GM23338 (cell line): ENCODE measurements around the gene OR10Z1. TPM values are rescaled to one million over a fixed set of nuclear protein-coding genes. Genes with fewer than 3 reads are reported as not detected.

Source experiments
- ATAC-seq: fragments of 200-7000 bp; cut with Tn5 transposase; 3 replicates; pipeline ENCODE4 v1.9.1; 2020
- DNase-seq: peaks from one replicate; pipeline ENCODE4 v3.0.0-alpha.2; 2015; ENCODE audit warnings: low spot score
- H2AFZ ChIP-seq: fragments of 200-600 bp; sonication (generic); 2 replicates; pipeline ENCODE4 v1.8.0; 2016; ENCODE audit warnings: antibody characterized with exemption, mild to moderate bottlenecking, moderate library complexity
- H3F3A ChIP-seq: fragments of 200-600 bp; sonication (generic); replicated peaks from 2 replicates; pipeline ENCODE4 v1.8.0; 2017; ENCODE audit warnings: antibody characterized with exemption, mixed run types, low read depth
- H3K27ac ChIP-seq: fragments of 200-600 bp; sonication (generic); 2 replicates; pipeline ENCODE4 v1.6.1; 2016; ENCODE audit warnings: low read depth
- H3K27me3 ChIP-seq: fragments of 200-600 bp; sonication (generic); 2 replicates; pipeline ENCODE4 v1.8.0; 2016; ENCODE audit warnings: mild to moderate bottlenecking, mixed run types, moderate library complexity; ENCODE audit not compliant: insufficient read depth
- H3K36me3 ChIP-seq: fragments of 200-600 bp; sonication (generic); 2 replicates; pipeline ENCODE4 v1.8.0; 2016; ENCODE audit warnings: mild to moderate bottlenecking; ENCODE audit not compliant: insufficient read depth
- H3K4me1 ChIP-seq: fragments of 200-600 bp; sonication (generic); 2 replicates; pipeline ENCODE4 v1.8.0; 2016; ENCODE audit warnings: mild to moderate bottlenecking, moderate library complexity; ENCODE audit not compliant: insufficient read depth
- H3K4me2 ChIP-seq: fragments of 200-600 bp; sonication (generic); 2 replicates; pipeline ENCODE4 v1.7.1; 2017; ENCODE audit warnings: mixed run types
- H3K4me3 ChIP-seq: fragments of 200-600 bp; sonication (generic); 2 replicates; pipeline ENCODE4 v1.6.1; 2016; ENCODE audit warnings: mixed run types
- H3K79me2 ChIP-seq: fragments of 200-600 bp; sonication (generic); replicated peaks from 2 replicates; pipeline ENCODE4 v1.8.0; 2017; ENCODE audit warnings: mild to moderate bottlenecking; ENCODE audit not compliant: insufficient read depth
- H3K9me2 ChIP-seq: fragments of 200-600 bp; sonication (generic); 2 replicates; pipeline ENCODE4 v1.8.0; 2017; ENCODE audit not compliant: insufficient read depth
- H4K20me1 ChIP-seq: fragments of 200-600 bp; sonication (generic); replicated peaks from 2 replicates; pipeline ENCODE4 v1.8.0; 2017; ENCODE audit warnings: mild to moderate bottlenecking; ENCODE audit not compliant: insufficient read depth
- H3K27ac Mint-ChIP-seq: 2 replicates; pipeline ENCODE4 v1.8.0; 2020; ENCODE audit warnings: inconsistent platforms, mild to moderate bottlenecking, moderate library complexity, mixed read lengths
- H3K27me3 Mint-ChIP-seq: 3 replicates; pipeline ENCODE4 v1.8.0; 2022; ENCODE audit warnings: low read depth, mild to moderate bottlenecking, moderate library complexity, mixed read lengths, inconsistent platforms; ENCODE audit not compliant: insufficient read depth, poor library complexity
- H3K36me3 Mint-ChIP-seq: 3 replicates; pipeline ENCODE4 v1.8.0; 2021; ENCODE audit warnings: low read depth, mild to moderate bottlenecking, inconsistent platforms, moderate library complexity, mixed read lengths
- H3K4me1 Mint-ChIP-seq: 3 replicates; pipeline ENCODE4 v1.8.0; 2020; ENCODE audit warnings: mild to moderate bottlenecking, inconsistent platforms, mixed read lengths
- H3K4me3 Mint-ChIP-seq: 3 replicates; pipeline ENCODE4 v1.8.0; 2021; ENCODE audit warnings: moderate library complexity, mild to moderate bottlenecking, inconsistent platforms, mixed read lengths
- H3K9me3 Mint-ChIP-seq: 3 replicates; pipeline ENCODE4 v1.8.0; 2020; ENCODE audit warnings: moderate library complexity, mild to moderate bottlenecking, inconsistent platforms, mixed read lengths
- CREB1 ChIP-seq: fragments of 250-450 bp; sonication (Bioruptor Pico); IDR thresholded peaks from 2 replicates; pipeline ENCODE4 v1.5.0; 2020; ENCODE audit warnings: low read depth, mild to moderate bottlenecking, moderate library complexity
- EZH2 ChIP-seq: fragments of 200-600 bp; sonication (generic); IDR thresholded peaks from one replicate; pipeline ENCODE4 v1.8.0; 2017; ENCODE audit warnings: antibody characterized with exemption, mild to moderate bottlenecking, low read depth; ENCODE audit not compliant: unreplicated experiment
- EZH2phosphoT487 ChIP-seq: fragments of 200-600 bp; sonication (generic); IDR thresholded peaks from one replicate; pipeline ENCODE4 v1.8.1; 2018; ENCODE audit warnings: antibody characterized with exemption; ENCODE audit not compliant: unreplicated experiment
- JUNB ChIP-seq: IDR thresholded peaks from one replicate; pipeline ENCODE4 v1.6.1; 2016; ENCODE audit warnings: antibody characterized with exemption; ENCODE audit not compliant: unreplicated experiment
- NANOG ChIP-seq: IDR thresholded peaks from 2 replicates; pipeline ENCODE4 v1.6.1; 2016; ENCODE audit warnings: antibody characterized with exemption, borderline replicate concordance
- POLR2AphosphoS5 ChIP-seq: IDR thresholded peaks from 2 replicates; pipeline ENCODE4 v1.6.1; 2016; ENCODE audit warnings: antibody characterized with exemption, low read depth
- STAT1 ChIP-seq: IDR thresholded peaks from one replicate; pipeline ENCODE4 v1.6.1; 2016; ENCODE audit warnings: antibody characterized with exemption; ENCODE audit not compliant: unreplicated experiment
- ZNF114 ChIP-seq: fragments of 250-450 bp; sonication (Bioruptor Pico); IDR thresholded peaks from 2 replicates; pipeline ENCODE4 v1.5.0; 2020; ENCODE audit warnings: mild to moderate bottlenecking, moderate library complexity
- ZNF331 ChIP-seq: fragments of 250-450 bp; sonication (Bioruptor Pico); IDR thresholded peaks from 2 replicates; pipeline ENCODE4 v1.5.0; 2020; ENCODE audit warnings: low read depth, mild to moderate bottlenecking, moderate library complexity
- polyA plus RNA-seq: library from polyadenylated mRNA; unstranded; fragments of >200 nt; fragmentation: Nextera tagmentation; extraction: Ambion mirVana; gene quantifications from 2 replicates; pipeline ENCODE4 v1.2.1, GENCODE V29; 2016
- total RNA-seq: library from RNA; depleted of rRNA; stranded (reverse); fragments of >200 nt; shearing (Covaris generic); gene quantifications from 2 replicates; pipeline ENCODE4 v1.2.3, GENCODE V29; 2014
- TF ChIP-seq, protein P1 (sequence below): fragments of 250-450 bp; sonication (Bioruptor Pico); IDR thresholded peaks from 2 replicates; pipeline ENCODE4 v1.5.0; 2020; ENCODE audit warnings: mild to moderate bottlenecking, moderate library complexity
- TF ChIP-seq, protein P2 (sequence below): IDR thresholded peaks from 2 replicates; pipeline ENCODE4 v1.6.1; 2016; ENCODE audit warnings: antibody characterized with exemption
- TF ChIP-seq, protein P3 (sequence below), 2 experiments: fragments of 200-600 bp in 1 of 2; sonication (generic) in 1 of 2; conservative IDR thresholded peaks; 2 replicates each; pipeline versions ENCODE4 v1.5.1 to v1.6.1; 2016 to 2017; ENCODE audit warnings: antibody characterized with exemption in 2 of 2, low read depth in 2 of 2, mild to moderate bottlenecking in 2 of 2, moderate library complexity in 1 of 2
- TF ChIP-seq, protein P4 (sequence below): IDR thresholded peaks from one replicate; pipeline ENCODE4 v1.6.1; 2018; ENCODE audit warnings: antibody characterized with exemption; ENCODE audit not compliant: unreplicated experiment

Gene OR10Z1
- total and polyA plus RNA-seq, 2 experiments from 2014 or later: not detected

DNA sequence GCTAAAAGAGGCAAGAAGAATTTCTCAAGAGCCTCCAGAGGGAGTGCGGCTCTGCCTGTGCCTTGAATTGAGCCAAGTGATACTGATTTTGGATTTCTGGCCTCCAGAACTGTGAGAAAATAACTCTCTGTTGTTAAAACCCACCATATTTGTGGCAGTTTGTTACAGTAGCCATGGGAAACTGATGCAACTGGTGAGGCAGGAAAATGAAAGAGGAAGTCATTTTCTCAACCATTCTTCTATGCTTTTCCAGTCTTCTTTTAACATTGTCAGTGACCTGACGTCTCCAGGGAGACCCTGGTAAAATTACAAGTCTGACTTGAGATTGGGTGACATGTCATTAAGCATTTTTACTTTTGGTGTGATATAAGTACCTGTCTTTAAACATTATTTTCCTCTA, 40.5 kb upstream of the OR10Z1 start:
- no peaks in the 10 kb centered on the region for H4K20me1 ChIP-seq
- no peaks in the 10 kb centered on the region for H3F3A ChIP-seq
- ATAC-seq (no peak), DNase-seq (peak; percentile 5)
- H3K36me3 ChIP-seq: no peaks in the 10 kb centered on the region
- Mint-ChIP-seq H3K4me3 (no peak overlapping the region), H3K27me3 (peaks cover 2% of the 10 kb centered on the region), H3K27ac (no peak overlapping the region), H3K9me3 (no peaks in the 10 kb centered on the region), H3K4me1 (no peaks in the 10 kb centered on the region), H3K36me3 (no peaks in the 10 kb centered on the region)
- peaks cover 9% of the 10 kb centered on the region; the same call in 1 of the 2 replicates for H3K9me2 ChIP-seq
- peak overlapping the region; percentile 56; the same call in 1 of the 2 replicates for H2AFZ ChIP-seq
- H3K4me2 ChIP-seq: no peak overlapping the region
- no peaks in the 10 kb centered on the region for H3K4me1 ChIP-seq
- TF ChIP-seq, protein P1, sequence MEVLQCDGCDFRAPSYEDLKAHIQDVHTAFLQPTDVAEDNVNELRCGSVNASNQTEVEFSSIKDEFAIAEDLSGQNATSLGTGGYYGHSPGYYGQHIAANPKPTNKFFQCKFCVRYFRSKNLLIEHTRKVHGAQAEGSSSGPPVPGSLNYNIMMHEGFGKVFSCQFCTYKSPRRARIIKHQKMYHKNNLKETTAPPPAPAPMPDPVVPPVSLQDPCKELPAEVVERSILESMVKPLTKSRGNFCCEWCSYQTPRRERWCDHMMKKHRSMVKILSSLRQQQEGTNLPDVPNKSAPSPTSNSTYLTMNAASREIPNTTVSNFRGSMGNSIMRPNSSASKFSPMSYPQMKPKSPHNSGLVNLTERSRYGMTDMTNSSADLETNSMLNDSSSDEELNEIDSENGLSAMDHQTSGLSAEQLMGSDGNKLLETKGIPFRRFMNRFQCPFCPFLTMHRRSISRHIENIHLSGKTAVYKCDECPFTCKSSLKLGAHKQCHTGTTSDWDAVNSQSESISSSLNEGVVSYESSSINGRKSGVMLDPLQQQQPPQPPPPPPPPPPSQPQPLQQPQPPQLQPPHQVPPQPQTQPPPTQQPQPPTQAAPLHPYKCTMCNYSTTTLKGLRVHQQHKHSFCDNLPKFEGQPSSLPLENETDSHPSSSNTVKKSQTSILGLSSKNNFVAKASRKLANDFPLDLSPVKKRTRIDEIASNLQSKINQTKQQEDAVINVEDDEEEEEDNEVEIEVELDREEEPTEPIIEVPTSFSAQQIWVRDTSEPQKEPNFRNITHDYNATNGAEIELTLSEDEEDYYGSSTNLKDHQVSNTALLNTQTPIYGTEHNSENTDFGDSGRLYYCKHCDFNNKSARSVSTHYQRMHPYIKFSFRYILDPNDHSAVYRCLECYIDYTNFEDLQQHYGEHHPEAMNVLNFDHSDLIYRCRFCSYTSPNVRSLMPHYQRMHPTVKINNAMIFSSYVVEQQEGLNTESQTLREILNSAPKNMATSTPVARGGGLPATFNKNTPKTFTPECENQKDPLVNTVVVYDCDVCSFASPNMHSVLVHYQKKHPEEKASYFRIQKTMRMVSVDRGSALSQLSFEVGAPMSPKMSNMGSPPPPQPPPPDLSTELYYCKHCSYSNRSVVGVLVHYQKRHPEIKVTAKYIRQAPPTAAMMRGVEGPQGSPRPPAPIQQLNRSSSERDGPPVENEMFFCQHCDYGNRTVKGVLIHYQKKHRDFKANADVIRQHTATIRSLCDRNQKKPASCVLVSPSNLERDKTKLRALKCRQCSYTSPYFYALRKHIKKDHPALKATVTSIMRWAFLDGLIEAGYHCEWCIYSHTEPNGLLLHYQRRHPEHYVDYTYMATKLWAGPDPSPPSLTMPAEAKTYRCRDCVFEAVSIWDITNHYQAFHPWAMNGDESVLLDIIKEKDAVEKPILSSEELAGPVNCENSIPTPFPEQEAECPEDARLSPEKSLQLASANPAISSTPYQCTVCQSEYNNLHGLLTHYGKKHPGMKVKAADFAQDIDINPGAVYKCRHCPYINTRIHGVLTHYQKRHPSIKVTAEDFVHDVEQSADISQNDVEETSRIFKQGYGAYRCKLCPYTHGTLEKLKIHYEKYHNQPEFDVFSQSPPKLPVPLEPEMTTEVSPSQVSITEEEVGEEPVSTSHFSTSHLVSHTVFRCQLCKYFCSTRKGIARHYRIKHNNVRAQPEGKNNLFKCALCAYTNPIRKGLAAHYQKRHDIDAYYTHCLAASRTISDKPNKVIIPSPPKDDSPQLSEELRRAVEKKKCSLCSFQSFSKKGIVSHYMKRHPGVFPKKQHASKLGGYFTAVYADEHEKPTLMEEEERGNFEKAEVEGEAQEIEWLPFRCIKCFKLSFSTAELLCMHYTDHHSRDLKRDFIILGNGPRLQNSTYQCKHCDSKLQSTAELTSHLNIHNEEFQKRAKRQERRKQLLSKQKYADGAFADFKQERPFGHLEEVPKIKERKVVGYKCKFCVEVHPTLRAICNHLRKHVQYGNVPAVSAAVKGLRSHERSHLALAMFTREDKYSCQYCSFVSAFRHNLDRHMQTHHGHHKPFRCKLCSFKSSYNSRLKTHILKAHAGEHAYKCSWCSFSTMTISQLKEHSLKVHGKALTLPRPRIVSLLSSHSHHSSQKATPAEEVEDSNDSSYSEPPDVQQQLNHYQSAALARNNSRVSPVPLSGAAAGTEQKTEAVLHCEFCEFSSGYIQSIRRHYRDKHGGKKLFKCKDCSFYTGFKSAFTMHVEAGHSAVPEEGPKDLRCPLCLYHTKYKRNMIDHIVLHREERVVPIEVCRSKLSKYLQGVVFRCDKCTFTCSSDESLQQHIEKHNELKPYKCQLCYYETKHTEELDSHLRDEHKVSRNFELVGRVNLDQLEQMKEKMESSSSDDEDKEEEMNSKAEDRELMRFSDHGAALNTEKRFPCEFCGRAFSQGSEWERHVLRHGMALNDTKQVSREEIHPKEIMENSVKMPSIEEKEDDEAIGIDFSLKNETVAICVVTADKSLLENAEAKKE (CRISPR knock-in tag): no peak
- TF ChIP-seq, protein P2, sequence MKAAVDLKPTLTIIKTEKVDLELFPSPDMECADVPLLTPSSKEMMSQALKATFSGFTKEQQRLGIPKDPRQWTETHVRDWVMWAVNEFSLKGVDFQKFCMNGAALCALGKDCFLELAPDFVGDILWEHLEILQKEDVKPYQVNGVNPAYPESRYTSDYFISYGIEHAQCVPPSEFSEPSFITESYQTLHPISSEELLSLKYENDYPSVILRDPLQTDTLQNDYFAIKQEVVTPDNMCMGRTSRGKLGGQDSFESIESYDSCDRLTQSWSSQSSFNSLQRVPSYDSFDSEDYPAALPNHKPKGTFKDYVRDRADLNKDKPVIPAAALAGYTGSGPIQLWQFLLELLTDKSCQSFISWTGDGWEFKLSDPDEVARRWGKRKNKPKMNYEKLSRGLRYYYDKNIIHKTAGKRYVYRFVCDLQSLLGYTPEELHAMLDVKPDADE: no peak
- TF ChIP-seq, protein P3, sequence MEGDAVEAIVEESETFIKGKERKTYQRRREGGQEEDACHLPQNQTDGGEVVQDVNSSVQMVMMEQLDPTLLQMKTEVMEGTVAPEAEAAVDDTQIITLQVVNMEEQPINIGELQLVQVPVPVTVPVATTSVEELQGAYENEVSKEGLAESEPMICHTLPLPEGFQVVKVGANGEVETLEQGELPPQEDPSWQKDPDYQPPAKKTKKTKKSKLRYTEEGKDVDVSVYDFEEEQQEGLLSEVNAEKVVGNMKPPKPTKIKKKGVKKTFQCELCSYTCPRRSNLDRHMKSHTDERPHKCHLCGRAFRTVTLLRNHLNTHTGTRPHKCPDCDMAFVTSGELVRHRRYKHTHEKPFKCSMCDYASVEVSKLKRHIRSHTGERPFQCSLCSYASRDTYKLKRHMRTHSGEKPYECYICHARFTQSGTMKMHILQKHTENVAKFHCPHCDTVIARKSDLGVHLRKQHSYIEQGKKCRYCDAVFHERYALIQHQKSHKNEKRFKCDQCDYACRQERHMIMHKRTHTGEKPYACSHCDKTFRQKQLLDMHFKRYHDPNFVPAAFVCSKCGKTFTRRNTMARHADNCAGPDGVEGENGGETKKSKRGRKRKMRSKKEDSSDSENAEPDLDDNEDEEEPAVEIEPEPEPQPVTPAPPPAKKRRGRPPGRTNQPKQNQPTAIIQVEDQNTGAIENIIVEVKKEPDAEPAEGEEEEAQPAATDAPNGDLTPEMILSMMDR (conservative IDR thresholded peaks at IDR 0.05; ENCODE audit: low read depth in 2 of 2): no peak; a peak in 1 of 4 replicates
- TF ChIP-seq JUNB (no peak), EZH2 (no peak), NANOG (no peak), EZH2phosphoT487 (no peak), ZNF114 (CRISPR knock-in tag) (no peak), POLR2AphosphoS5 (no peak), CREB1 (no peak), STAT1 (no peak), ZNF331 (CRISPR knock-in tag) (no peak)
- TF ChIP-seq, protein P4, sequence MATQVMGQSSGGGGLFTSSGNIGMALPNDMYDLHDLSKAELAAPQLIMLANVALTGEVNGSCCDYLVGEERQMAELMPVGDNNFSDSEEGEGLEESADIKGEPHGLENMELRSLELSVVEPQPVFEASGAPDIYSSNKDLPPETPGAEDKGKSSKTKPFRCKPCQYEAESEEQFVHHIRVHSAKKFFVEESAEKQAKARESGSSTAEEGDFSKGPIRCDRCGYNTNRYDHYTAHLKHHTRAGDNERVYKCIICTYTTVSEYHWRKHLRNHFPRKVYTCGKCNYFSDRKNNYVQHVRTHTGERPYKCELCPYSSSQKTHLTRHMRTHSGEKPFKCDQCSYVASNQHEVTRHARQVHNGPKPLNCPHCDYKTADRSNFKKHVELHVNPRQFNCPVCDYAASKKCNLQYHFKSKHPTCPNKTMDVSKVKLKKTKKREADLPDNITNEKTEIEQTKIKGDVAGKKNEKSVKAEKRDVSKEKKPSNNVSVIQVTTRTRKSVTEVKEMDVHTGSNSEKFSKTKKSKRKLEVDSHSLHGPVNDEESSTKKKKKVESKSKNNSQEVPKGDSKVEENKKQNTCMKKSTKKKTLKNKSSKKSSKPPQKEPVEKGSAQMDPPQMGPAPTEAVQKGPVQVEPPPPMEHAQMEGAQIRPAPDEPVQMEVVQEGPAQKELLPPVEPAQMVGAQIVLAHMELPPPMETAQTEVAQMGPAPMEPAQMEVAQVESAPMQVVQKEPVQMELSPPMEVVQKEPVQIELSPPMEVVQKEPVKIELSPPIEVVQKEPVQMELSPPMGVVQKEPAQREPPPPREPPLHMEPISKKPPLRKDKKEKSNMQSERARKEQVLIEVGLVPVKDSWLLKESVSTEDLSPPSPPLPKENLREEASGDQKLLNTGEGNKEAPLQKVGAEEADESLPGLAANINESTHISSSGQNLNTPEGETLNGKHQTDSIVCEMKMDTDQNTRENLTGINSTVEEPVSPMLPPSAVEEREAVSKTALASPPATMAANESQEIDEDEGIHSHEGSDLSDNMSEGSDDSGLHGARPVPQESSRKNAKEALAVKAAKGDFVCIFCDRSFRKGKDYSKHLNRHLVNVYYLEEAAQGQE: no peak
- no peaks in the 10 kb centered on the region for H3K27me3 ChIP-seq
- no peak overlapping the region for H3K27ac ChIP-seq
- no peak overlapping the region for H3K4me3 ChIP-seq
- no peaks in the 10 kb centered on the region for H3K79me2 ChIP-seq
